GM21619 (cell line): ENCODE data around the gene GOLGA8B.
"Not testable (repeated sequence)": the region's sequence is repeated elsewhere in the genome, so short reads cannot be mapped to it uniquely, and the experiment has no call there.

Experiments used
- ATAC-seq: cut with Tn5 transposase; IDR thresholded peaks from one replicate; pipeline ENCODE4 v1.9.1; 2021; ENCODE audit not compliant: unreplicated experiment

Gene GOLGA8B

GRCh38 chr15:34598799-34599585 is 15.5 kb upstream of the GOLGA8B start:
- ATAC-seq, result no peak

DNA sequence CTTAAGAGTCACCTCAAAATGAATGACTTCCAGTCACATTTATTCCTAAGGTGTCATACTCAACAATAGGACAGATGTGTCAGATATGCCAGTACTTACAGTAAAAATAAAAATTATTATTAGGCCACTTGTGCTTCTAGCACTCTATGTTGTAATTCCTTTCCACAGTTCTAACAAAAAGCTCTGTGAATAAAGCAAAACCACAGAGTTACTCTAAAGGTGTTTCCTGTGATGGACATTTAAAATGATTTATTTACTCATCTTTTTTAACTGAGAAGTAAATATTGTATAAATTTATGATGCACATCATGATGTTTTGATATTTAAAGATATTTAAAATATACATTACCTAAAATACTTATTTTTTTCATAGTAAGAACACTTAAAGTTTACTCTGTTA is 13.9 kb upstream of the GOLGA8B start:
- no peak for ATAC-seq

- ATAC-seq, result no peak
Measured at GRCh38 chr15:34594361-34594760, 10.9 kb upstream of the GOLGA8B start.

DNA sequence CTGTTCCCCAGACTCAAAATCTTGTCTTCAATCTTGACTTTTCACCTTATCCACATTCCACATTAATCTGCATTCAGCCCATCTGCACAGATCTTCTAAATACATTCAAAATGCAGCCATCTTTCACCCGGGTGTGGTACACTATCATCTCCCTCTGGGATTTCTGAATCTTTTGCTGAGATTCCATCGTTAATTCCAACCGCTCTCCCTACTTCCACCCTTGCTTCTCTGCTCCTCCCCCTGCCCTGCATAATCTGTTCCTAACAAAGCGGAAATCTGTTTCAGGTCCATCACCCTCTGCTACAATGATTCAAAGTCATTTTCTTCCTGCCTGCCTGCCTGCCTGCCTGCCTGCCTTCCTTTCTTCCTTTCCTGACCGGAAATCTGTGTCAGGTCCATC is 7.9 kb upstream of the GOLGA8B start:
- no peak for ATAC-seq

DNA sequence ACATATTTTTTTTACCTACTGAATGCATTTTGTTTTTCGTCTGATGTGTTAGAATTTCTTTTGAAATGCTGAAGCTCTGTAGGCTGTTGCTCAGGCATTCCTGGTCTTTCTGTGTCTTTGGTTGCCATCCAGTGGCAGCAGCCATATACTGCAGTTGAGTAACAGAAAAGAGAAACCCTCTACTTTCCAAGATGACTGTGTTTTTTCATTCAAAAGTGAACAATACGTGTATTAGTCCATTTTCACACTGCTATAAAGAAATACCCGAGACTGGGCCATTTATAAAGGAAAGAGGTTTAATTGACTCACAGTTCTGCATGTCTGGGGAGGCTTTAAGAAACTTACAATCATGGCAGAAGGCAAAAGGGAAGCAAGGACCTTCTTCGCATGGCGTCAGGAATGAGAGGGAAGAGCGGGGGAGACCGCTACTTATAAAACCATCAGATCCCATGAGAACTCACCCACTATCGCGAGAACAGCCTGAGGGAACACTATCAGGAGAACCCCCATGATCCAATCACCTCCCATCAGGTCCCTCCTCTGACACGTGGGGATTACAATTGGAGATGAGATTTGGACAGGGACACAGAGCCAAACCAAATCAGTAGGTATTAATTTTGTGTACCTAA is 4.7 kb upstream of the GOLGA8B start:
- peak; percentile 41 for ATAC-seq

- ATAC-seq, result not testable (repeated sequence)
Measured at GRCh38 chr15:34585966-34586365, 2.5 kb upstream of the GOLGA8B start.

DNA sequence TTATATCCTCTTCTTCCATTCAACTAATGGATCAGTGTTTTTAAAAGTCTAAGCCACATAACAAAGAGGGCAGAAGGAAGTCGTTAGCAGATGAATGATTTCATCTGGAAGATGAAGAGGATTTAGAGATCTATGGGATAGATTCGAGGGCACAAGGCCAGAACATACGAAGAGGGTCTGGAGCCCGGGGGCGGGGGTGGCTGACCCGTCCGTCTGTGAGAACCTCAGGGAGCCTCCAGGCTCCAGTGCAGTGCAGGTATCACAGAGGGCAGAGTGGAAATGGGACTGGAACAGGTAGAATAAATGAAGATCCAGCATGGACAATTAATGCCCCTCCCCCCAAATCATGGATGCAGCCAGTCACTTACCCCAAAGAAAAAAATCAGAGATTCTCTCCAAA is 1.5 kb upstream of the GOLGA8B start:
- no peak for ATAC-seq

DNA sequence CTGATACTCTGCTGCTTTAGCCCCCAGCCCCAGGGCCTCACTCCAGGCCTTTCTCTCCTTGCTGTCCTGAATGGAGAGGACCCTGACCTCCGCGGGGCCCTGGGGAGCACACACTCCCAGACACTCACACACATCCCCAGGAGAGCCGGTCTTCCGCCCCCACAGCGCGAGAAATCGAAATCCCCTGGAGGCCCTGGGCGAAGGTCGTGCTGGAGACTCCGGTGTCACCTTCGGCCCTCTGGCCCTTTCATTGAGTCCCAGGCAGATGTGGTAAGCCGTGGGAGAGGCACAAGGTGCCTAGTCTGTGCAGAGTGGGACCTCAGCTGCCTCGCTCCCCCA is 848 bp upstream of the GOLGA8B start:
- ATAC-seq, result no peak

DNA sequence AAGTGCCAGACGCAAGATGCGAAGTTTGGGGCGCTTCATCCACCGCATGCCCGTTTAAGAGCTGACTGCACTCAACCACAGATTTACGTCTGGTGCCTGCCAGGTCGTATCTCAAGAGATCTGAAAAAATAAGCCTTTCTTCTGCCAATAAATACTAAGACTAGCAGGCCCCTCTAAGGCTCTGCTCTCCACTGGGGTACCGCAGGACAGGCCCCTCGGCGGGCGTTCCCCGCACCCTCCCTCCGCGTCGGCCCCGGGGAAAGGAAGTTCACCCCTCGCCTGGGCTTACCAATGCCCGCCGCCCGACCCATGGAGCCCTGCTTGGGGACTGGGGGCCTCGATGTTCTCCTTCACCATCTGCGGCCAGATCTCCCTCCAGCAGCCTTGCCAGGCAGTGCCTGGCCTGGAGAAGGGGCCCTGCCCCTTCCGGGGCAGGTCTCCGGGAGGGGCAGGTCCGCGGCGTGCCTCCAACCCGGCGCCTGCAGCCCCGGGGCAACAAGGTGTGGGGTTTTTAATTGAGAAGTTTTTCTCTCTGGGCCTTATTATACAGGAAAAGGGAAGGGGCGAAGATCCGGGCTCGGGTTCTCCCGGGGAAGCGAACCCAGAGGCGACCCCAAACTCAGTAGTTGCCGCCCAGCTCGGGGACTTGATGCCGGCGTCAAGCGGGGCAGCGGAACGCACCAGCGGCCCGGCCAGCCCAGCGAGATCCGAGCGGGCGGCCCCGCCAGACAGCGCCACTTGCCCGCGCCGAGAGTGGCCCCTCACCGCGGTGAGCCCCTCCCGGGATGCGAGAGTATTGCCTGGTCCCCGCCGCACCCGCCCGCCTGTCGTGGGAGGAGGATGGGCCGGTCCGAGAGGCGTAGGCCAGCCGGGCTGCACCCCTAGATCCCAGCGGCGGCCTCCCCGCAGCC is 735 bp downstream of the GOLGA8B start:
- peak; percentile 58 for ATAC-seq

GRCh38 chr15:34581687-34582460 is 1.6 kb downstream of the GOLGA8B start:
- not testable (repeated sequence) for ATAC-seq

DNA sequence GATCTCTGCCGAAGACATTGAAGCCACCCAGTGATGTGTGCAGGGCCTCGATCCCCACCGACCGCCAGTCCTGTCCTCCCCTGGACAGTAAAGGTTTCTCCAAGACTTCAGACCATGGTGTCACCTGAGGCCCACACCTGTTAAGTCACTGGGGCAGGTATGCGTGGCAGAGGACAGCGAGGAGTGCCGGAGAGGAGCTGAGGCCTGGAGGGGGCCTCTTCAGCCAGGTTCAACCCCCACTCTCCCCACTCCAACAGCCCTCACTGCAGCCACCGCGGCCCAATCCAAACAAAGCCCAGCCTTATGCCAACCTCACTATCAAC is 2.4 kb downstream of the GOLGA8B start:
- ATAC-seq, result no peak

- not testable (repeated sequence) for ATAC-seq
Measured at GRCh38 chr15:34580251-34581042, 3.0 kb downstream of the GOLGA8B start.

DNA sequence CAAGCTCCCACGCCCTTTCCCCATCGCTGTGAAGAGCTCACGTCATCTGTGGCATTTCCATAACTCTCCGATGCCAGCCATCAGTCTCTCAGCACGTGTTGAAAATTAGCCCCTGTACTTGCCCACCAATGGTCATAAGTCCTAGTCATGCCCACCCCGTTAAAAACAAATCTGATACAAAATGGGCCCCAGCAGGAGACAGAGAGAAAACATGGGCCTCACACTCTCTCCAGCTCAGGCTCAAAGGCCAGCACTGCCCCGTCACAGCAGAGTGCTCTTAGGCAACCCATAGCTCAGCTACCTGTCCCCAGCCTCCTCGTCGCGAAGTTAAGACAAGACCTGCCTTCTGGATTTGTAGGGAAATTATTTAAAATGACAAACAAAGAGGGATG is 5.2 kb downstream of the GOLGA8B start:
- ATAC-seq, result no peak

DNA sequence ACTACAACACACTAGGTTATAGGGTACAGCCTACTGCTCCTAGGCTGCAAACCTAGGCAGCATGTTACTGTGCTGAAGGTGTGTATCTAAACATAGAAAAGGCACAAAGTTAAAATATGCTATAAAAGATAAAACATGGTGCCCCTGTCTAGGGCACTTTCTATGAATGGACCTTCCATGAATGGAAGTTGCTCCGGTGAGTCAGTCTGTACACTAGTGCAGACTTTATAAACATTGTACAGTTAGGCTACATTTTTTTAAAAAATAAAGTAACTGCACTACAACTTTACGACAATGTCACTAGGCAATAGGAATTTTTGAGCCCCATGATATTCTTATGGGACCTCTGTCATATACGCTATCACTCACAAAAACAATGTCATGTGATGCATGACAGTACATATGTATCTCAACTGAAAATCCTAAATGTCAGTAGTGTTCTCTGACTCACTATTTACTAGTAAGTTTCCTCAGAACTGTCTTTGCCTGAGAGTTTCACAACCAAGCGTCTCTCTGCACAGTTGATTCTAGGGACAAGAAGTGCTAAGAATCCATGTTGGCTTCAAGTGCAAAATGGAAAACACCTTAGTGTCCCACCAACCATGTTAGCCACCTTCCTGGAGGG is 5.7 kb downstream of the GOLGA8B start:
- ATAC-seq, result not testable (repeated sequence)

DNA sequence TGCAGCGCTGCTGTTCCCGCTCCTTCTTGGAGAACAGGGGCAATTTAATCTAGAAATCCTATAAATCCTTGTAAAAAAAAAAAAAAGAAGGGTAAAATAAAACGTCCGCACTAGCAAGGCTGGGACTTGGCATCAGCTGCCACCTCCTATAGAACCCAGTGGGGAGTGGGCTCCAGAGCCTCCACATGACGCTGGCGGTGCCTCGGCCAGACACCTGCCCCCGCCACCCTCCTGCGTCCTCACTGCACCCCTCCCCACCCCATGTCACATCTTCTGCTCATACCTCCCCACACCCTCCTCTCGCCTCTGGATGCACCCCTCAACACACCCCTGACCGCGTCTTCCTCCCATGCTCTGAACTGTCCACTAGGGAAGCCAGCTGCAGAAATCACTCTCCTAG is 8.4 kb downstream of the GOLGA8B start:
- not testable (repeated sequence) for ATAC-seq

DNA sequence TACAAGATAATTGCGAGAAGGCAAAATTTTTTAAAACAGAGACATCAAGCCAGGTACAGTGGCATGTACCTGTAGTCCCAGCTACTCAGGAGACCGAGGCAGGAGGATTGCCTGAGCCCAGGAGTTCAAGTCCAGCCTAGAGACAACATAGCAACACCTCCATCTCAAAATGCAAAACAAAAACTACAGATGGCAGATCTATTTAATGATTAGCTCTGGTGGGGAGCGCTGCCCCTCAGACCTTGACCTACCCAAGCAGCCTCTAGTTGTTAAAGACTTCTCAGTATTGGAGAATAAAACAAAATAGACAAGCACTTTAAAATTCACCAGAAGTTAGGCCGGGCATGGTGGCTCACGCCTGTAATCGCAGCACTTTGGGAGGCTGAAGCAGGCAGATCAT is 10.5 kb downstream of the GOLGA8B start:
- ATAC-seq, result not testable (repeated sequence)

- not testable (repeated sequence) for ATAC-seq
Measured at GRCh38 chr15:34572019-34572641, 11.3 kb downstream of the GOLGA8B start.

- not testable (repeated sequence) for ATAC-seq
Measured at GRCh38 chr15:34569670-34570396, 13.6 kb downstream of the GOLGA8B start.

GRCh38 chr15:34567174-34567573 is 16.3 kb downstream of the GOLGA8B start:
- not testable (repeated sequence) for ATAC-seq
